GM18519 (cell line): Measurements from ENCODE around the gene DNAJC22.
"Not testable (repeated sequence)": the region's sequence is repeated elsewhere in the genome, so short reads cannot be mapped to it uniquely, and the experiment has no call there.

Source experiments
- ATAC-seq: cut with Tn5 transposase; IDR thresholded peaks from one replicate; pipeline ENCODE4 v1.9.1; 2021; ENCODE audit warnings: mild to moderate bottlenecking, moderate library complexity; ENCODE audit not compliant: unreplicated experiment, low FRiP score

The DNAJC22 gene

DNA sequence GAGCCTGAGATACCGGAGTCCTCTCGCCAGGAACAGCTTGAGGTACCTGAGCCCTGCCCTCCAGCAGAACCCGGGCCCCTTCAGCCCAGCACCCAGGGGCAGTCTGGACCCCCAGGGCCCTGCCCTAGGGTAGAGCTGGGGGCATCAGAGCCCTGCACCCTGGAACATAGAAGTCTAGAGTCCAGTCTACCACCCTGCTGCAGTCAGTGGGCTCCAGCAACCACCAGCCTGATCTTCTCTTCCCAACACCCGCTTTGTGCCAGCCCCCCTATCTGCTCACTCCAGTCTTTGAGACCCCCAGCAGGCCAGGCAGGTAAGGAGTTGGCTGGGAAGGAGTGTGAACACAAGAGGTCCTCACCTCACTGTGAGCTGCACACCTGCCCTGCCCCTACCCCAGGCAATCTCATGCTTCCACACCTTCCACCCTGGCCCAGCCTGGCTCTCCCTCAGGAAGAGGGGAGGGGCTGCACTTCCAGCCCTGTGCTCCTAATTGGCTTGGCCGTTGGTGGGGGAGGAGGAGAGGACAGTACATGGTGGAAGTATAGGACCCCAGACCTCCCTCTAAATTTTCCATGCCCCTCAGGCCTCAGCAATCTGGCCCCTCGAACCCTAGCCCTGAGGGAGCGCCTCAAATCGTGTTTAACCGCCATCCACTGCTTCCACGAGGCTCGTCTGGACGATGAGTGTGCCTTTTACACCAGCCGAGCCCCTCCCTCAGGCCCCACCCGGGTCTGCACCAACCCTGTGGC is 15.9 kb upstream of the DNAJC22 start:
- no peak for ATAC-seq

GRCh38 chr12:49331380-49332222 is 15.1 kb upstream of the DNAJC22 start:
- ATAC-seq, result no peak

DNA sequence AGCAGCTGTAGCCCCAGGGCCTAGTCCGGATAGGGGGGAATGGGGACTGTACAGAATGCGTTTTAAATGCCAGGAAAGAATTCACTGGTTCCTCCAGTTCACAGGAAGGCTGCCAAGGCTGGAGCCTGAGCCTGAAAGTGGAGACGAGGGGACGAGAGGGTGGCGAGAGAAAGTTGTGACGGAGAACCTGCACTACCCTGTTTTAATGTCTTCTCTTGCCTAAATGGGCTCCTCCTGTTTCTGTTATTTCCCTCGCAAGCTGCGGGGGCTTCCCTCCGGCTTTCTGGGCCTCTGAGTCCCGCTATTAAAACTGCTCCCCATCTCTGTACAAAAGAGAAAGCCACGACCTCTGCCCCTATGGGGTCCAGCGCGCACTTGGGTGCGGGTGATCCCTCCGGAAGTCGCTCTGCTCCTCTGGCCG is 14.2 kb upstream of the DNAJC22 start:
- ATAC-seq, result no peak

DNA sequence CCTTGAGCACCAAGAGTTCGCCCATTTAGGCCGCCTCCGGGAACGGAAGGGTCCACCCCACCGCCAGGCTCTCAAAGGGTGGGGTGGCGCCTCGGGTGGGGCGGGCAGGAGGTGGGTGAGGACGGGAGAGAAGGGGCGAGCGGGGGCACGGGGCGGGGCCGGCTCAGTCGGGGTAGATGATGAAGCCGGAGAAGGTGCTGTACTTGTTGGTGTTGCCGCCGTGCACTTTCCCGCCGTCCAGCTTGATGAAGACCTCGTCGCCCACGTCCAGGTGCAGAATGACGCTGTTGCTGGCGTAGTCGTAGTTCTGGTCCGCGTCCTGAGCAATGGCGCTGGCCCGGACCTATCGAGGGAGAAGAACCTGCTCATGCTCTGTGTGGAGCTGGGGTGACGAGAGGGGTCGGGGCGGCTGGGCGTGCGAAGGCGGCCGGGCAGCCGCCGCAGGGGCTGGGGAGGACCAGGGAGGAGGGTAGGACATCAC is 13.8 kb upstream of the DNAJC22 start:
- no peak for ATAC-seq

DNA sequence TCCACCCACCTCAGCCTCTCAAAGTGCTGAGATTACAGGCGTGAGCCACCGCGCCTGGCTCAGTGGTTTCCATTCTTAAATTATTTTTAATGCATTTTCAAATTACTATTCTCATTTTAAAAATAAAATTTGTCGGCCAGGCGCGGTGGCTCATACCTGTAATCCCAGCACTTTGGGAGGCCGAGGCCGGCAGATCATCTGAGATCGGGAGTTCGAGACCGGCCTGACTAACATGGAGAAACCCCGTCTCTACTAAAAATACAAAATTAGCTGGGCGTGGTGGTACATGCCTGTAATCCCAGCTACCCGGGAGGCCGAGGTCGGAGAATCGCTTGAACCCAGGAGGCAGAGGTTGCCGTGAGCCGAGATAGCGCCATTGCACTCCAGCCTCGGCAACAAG is 12.9 kb upstream of the DNAJC22 start:
- not testable (repeated sequence) for ATAC-seq

GRCh38 chr12:49334226-49334625 is 12.5 kb upstream of the DNAJC22 start:
- no peak for ATAC-seq

DNA sequence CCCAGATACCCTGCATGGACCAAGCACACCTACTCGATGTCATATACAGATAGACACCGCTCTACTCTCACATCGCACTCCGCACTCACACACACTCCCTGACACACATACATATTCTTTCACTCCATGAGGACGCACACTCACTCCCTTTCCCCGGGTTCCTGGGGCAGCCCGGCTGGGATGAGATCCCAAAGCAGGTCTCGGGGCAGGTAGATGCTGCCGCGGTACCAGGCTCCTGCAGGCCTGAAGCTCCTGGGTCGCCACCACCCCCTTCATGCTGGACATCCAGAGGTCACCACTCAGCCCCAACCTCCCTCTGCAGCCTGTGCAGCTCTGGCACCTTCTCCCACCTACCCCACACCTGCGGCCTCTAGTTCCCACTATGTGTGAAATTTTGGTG is 12.0 kb upstream of the DNAJC22 start:
- ATAC-seq, result no peak

- ATAC-seq, result no peak
These were observed 11.4 kb upstream of the DNAJC22 start for GRCh38 chr12:49335118-49335954.

- no peak for ATAC-seq
These were observed 10.6 kb upstream of the DNAJC22 start for GRCh38 chr12:49335955-49336644.

- ATAC-seq, result no peak
These were observed 9.8 kb upstream of the DNAJC22 start, which contains the start of gene C1QL4 for GRCh38 chr12:49336645-49337584. C1QL4 (minus strand) TSS chr12:49337188; CDS start chr12:49336477, 711 bp downstream.

DNA sequence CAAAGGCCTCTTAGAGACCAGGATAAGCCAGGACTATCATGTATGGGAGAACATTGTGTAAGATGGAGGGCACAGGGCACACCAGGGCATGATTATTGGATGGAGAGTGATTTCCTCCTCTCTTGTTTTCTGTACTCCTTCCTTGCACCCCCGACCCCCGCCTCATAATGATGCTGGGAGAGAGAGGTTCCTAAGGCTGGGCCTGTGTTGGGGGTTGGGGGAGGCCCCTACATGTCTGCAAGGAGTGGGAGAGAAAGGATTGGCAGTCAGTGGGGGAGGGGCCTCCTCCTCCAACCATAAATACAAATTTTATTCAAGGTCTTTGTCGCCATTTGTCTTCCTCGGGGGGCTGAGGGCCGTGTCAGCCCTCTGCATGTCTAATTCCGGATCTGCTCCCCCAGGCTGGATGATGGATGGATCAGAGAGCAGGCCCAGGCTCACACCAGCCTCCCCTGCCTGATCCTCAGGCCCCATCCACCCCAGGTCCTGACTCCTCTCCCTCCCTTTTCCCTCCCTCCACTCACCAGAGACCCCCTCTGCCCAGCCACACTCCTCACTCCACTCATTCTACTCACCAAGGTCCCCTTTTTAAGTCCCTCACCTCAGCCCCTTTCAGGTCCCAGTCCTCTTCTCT is 7.7 kb upstream of the DNAJC22 start:
- ATAC-seq, result no peak

DNA sequence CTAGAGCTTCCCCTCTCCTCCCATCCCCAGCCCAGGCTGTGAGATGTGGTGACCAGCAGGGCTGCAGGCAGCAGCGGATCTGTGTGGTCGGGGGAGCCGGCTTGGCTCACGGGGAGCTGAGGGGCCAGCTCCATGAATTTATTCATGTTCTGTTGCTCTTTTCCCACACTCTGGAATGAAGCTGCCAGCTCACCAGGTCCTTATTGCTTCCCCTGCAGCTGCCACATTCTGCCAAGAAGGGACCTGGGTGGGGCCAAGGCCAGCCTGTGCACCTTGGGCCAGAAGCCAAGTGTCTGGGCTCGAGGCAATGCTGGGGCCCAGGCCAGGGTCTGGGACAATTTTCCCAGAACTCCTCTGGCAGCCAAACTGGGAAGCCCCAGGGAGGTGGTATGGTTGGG is 7.2 kb upstream of the DNAJC22 start:
- no peak for ATAC-seq

DNA sequence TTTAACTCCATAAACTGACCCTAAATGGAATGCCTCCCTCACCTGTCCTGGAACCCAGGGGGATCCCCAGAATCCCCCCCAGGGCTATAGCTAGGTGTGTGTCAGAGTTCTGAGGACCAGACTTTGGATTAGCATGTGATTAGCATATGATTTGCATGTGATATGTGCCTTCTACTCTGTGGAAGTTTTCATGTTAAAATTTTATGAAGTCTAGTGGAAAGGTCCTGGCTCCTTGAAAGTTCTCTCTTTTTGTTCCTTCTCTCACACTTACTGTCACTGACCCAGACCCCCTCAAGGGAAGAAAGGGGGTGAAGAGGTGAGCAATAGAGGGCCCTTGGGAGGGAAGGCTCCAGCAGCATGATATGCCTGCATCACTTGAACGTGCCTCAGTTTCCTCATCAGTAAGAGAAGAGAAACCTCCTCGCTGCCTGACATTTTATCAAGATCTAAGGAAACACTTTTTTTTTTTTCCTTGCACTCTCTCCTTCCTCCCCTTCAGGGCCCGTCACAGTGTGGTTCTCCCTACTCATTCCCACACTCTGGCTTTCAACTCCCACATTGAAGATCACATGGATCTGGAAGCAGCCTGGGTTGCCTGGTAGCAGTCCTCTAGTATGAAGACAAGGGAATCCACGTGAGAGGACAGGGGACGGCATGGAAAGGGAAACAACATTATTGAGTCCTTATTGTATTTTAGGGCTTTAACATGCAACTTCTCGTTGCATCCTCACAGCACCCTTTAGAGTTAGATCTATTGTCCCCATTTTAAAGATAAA is 6.4 kb upstream of the DNAJC22 start:
- ATAC-seq, result no peak

DNA sequence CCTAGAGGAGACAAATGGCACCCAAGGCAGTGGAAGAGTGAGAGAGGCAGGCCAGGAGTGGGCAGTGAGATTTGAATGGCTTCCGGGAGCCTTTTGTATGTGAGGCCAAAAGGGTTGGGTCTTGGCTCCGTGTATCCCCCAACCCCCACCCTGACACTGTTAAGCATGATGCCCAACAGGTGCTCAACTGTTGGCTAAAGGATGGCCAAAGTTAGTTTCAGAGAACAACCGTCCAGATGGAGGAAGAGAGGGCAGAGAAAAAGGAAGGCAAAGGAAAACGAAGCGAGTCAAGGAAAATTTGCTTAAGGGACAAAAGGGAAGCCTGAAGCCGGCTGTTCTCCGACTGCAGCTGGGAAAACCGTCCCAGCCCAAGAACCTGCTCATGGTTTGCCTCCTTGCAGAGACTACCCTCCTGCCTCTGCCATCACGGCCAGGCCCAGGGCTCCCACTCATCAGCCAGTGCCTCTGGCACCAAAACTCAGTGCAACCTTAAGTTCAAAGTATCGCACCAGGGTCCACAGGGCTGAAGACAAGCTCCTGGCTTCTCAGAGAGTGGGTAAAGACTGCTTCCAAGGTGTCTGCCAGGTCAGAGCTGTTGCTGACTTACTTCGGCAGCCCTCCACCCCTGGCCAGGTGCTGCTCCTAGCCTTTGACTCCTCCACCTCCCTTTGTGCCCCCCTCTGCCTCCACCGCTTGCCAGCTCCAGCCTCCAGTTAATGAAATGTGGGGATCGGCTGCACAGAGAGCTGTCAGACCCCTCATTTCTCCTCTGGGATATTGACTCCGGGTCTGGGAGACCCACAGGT is 5.5 kb upstream of the DNAJC22 start:
- no peak for ATAC-seq

DNA sequence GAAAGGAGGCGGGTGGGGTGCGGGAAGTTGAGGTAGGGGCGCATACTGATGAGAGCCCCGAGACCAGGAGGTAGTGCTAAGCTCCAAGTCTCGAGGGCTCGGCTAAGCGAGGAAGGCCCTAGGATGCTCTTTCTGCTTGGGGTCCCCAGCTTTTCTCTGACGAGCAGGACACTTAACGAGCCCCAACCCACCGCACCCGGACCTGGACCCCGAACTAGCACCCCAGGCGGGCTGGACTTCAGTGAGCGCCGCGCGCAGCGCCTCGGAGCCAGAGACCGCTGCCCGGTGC is 5.0 kb upstream of the DNAJC22 start:
- no peak for ATAC-seq

DNA sequence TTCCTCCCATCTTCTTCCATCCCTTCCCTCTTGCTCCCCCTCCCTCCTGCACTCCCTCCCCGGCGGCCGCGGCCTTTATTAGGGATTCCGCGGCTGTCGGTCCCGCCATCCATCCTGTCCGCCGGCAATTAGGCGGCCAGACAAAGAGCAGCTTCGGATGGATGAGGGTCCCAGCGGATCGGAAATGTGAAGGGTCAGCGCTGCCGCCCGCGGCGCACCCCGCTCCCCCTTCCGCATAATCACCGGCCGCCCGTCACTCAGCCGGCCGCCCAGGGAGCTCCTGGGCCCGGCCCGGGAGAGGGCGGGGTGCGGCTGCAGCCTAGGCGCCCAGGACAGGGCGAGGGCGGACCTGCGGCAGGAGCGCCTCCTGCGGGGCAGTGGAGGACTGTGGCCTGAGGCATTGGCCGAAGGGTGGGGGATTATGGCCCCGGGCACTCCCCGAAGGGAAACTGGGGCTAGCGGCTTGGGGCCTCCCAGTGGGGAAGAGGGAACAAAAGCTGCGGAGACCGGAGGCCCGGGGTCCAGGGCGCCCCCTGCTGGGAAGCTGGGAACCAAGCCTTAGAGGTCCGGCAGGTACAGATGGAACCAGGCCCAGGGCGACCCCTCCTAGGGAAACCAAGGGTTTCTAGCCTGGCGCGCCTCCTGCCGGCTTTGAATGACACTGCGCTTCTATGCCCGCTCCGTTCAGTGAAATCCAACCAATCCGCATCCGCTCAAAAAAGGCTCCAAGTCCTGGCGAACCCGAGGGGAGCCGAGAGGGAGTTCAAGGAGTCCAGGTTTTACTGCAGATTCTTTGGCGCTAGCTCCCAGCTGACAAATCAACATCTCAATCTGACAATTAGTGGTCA is 4.4 kb upstream of the DNAJC22 start:
- peak; percentile 53 for ATAC-seq
